ENCODE data around the gene FOXS1.

DNA sequence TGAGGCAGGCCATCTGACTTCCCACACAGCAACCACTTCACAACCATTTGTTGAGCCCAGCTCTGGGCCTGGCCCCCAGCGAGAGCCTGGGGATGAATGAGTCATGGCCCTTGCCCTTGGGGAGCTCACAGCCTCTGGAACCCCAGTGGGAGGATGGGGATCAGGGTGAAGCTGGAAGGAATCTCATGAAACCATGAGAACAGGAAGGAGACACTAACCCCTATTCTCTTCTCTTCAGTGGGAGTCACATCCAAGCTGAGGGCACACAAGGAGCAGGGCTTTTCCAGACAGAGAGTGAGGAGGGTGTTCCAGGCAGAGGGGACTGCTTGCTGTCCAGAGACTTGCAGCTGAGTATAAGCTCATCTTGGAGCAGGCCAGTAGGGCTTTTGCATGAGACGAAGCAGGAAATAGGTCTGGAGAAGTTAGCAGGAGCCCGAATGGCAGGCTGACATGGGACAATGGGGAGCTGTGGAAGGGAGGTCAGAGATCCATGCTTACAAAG lies 7.5 kb downstream of the FOXS1 start:
- TF ChIP-seq TCF7L2 (IDR thresholded peaks at IDR 0.05; ENCODE audit: low read depth, low read length) (no peak), CTCF (IDR thresholded peaks at IDR 0.05) (no peak), POLR2AphosphoS5 (IDR thresholded peaks at IDR 0.05; ENCODE audit: low read depth, low read length) (no peak), SIN3A (IDR thresholded peaks at IDR 0.05; ENCODE audit: borderline replicate concordance, insufficient read depth, low read depth, low read length) (no peak)
- TF ChIP-seq, protein P1, sequence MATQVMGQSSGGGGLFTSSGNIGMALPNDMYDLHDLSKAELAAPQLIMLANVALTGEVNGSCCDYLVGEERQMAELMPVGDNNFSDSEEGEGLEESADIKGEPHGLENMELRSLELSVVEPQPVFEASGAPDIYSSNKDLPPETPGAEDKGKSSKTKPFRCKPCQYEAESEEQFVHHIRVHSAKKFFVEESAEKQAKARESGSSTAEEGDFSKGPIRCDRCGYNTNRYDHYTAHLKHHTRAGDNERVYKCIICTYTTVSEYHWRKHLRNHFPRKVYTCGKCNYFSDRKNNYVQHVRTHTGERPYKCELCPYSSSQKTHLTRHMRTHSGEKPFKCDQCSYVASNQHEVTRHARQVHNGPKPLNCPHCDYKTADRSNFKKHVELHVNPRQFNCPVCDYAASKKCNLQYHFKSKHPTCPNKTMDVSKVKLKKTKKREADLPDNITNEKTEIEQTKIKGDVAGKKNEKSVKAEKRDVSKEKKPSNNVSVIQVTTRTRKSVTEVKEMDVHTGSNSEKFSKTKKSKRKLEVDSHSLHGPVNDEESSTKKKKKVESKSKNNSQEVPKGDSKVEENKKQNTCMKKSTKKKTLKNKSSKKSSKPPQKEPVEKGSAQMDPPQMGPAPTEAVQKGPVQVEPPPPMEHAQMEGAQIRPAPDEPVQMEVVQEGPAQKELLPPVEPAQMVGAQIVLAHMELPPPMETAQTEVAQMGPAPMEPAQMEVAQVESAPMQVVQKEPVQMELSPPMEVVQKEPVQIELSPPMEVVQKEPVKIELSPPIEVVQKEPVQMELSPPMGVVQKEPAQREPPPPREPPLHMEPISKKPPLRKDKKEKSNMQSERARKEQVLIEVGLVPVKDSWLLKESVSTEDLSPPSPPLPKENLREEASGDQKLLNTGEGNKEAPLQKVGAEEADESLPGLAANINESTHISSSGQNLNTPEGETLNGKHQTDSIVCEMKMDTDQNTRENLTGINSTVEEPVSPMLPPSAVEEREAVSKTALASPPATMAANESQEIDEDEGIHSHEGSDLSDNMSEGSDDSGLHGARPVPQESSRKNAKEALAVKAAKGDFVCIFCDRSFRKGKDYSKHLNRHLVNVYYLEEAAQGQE (IDR thresholded peaks at IDR 0.05; ENCODE audit: insufficient read depth in 1 of 2, low read depth in 2 of 2, low read length in 1 of 2) = no peak

Data from Panc1 (cell line).